OCI-LY7 (cell line): ENCODE data around the gene C1orf167. TPM values are rescaled to one million over a fixed set of nuclear protein-coding genes. Genes with fewer than 3 reads are reported as not detected.

Source experiments
- BruUV-seq: library from RNA; stranded (reverse); fragments of 400-500 nt; replicated peaks from 2 replicates; lab custom pipeline; 2021; lab: Mats Ljungman, UMichigan
- CTCF ChIA-PET: fragments of 300-600 bp; sonication (Branson Sonifier 250); formaldehyde crosslinking; loops from one replicate; lab custom pipeline; 2022; ENCODE audit warnings: antibody characterized with exemption; ENCODE audit not compliant: unreplicated experiment; lab: Charles Lee
- POLR2A ChIA-PET: fragments of 300-600 bp; sonication (Branson Sonifier 250); formaldehyde crosslinking; loops from one replicate; lab custom pipeline; 2022; ENCODE audit warnings: antibody characterized with exemption; lab: Charles Lee
- DNase-seq: peaks from one replicate; pipeline ENCODE4 v3.0.0-alpha.2; 2015; ENCODE audit warnings: low spot score
- H2AFZ ChIP-seq: fragments of 200-600 bp; sonication (generic), shearing (Covaris generic); 2 replicates; pipeline ENCODE4 v1.6.1; 2014; ENCODE audit warnings: mild to moderate bottlenecking, antibody characterized with exemption, low read length, moderate library complexity
- H3K27ac ChIP-seq: fragments of 200-600 bp; sonication (generic); 2 replicates; pipeline ENCODE4 v1.5.1; 2014; ENCODE audit warnings: mixed run types, low read depth, mild to moderate bottlenecking, moderate library complexity, low read length, inconsistent platforms; ENCODE audit not compliant: poor library complexity, severe bottlenecking
- H3K36me3 ChIP-seq: fragments of 200-600 bp; sonication (generic); 2 replicates; pipeline ENCODE4 v1.6.1; 2014; ENCODE audit warnings: mild to moderate bottlenecking, antibody characterized with exemption, low read length, moderate library complexity, mixed read lengths; ENCODE audit not compliant: insufficient read depth
- H3K4me1 ChIP-seq: fragments of 200-600 bp; sonication (generic); 2 replicates; pipeline ENCODE4 v1.5.1; 2014; ENCODE audit warnings: mild to moderate bottlenecking, low read length; ENCODE audit not compliant: insufficient read depth, poor library complexity, severe bottlenecking
- H3K4me2 ChIP-seq: fragments of 200-600 bp; sonication (generic); 2 replicates; pipeline ENCODE4 v1.6.1; 2014; ENCODE audit warnings: mild to moderate bottlenecking, low read length
- H3K4me3 ChIP-seq: fragments of 200-600 bp; sonication (generic); 2 replicates; pipeline ENCODE4 v1.5.1; 2014; ENCODE audit warnings: mild to moderate bottlenecking, low read depth, low read length; ENCODE audit not compliant: poor library complexity, severe bottlenecking
- H3K79me2 ChIP-seq: fragments of 200-600 bp; sonication (generic); 2 replicates; pipeline ENCODE4 v1.6.1; 2016; ENCODE audit warnings: low read depth, mild to moderate bottlenecking, low read length, moderate library complexity, mixed read lengths; ENCODE audit not compliant: insufficient read depth
- H3K9me2 ChIP-seq: fragments of 200-600 bp; sonication (generic); 2 replicates; pipeline ENCODE4 v1.6.1; 2016; ENCODE audit warnings: mild to moderate bottlenecking, low read length, mixed read lengths; ENCODE audit not compliant: insufficient read depth
- H3K9me3 ChIP-seq: fragments of 200-600 bp; sonication (generic); 2 replicates; pipeline ENCODE4 v1.6.1; 2014; ENCODE audit warnings: mild to moderate bottlenecking, mixed run types, low read length, mixed read lengths
- H4K20me1 ChIP-seq: fragments of 200-600 bp; sonication (generic); 2 replicates; pipeline ENCODE4 v1.6.1; 2014; ENCODE audit warnings: mild to moderate bottlenecking, antibody characterized with exemption, low read length, moderate library complexity, mixed read lengths; ENCODE audit not compliant: insufficient read depth
- CTCF ChIP-seq: fragments of 200-600 bp; sonication (generic); conservative IDR thresholded peaks from 2 replicates; pipeline ENCODE4 v1.5.1; 2014; ENCODE audit warnings: mild to moderate bottlenecking, antibody characterized with exemption, low read length, moderate library complexity, mixed read lengths
- EZH2phosphoT487 ChIP-seq: fragments of 200-600 bp; sonication (generic); IDR thresholded peaks from 2 replicates; pipeline ENCODE4 v1.6.1; 2018; ENCODE audit warnings: low read depth, borderline replicate concordance, mild to moderate bottlenecking, mixed run types, antibody characterized with exemption, low read length, moderate library complexity, mixed read lengths
- intact Hi-C: fragments of 100-400 bp; cut with micrococcal nuclease; formaldehyde crosslinking; loops from one replicate; pipeline ENCODE4 v1.10.0; 2022; ENCODE audit not compliant: unreplicated experiment
- total RNA-seq, 2 experiments: library from RNA; depleted of rRNA in 1 of 2; stranded (reverse); fragments of >200 nt in 1 of 2; shearing (Covaris generic) in 1 of 2; gene quantifications; 2 replicates each; pipeline ENCODE4 v1.2.3, GENCODE V29; 2014 to 2022

C1orf167 gene
- total RNA-seq, 2 experiments from 2014 or later, result 1.7 to 4.2 TPM

GRCh38 chr1:11736746-11737639, 25.0 kb upstream of the C1orf167 start:
- H4K20me1 ChIP-seq, result no peaks in the 10 kb centered on the region
- intact Hi-C loops, result loop anchor here (2.0 to 10.0 kb wide), 2 partner anchors 66 to 248 kb away; partner anchors contain the start of gene MFN2
- H3K79me2 ChIP-seq, result no peaks in the 10 kb centered on the region; the same call in 1 of the 2 replicates
- no peaks in the 10 kb centered on the region for H3K9me3 ChIP-seq
- peak overlapping the region; percentile 53 for H2AFZ ChIP-seq
- H3K4me1 ChIP-seq, result peaks cover 17% of the 10 kb centered on the region
- ChIA-PET POLR2A (interaction anchor here (0.9 to 1.1 kb wide), 5 partner anchors 16 to 173 kb away, joined by 3 to 6 read pairs (median 3); no protein-coding TSS in a partner anchor), CTCF (interaction anchor here (0.5 to 0.9 kb wide), 3 partner anchors 17 to 73 kb away, joined by 3 to 5 read pairs (median 4); partner anchors contain the start of gene FBXO6)
- no TSS peak for BruUV-seq
- H3K9me2 ChIP-seq, result no peaks in the 10 kb centered on the region
- peak overlapping the region; percentile 89 for H3K4me2 ChIP-seq
- no peak for TF ChIP-seq CTCF
- no peak for TF ChIP-seq EZH2phosphoT487
- H3K27ac ChIP-seq, result peak overlapping the region; percentile 48
- H3K36me3 ChIP-seq, result no peaks in the 10 kb centered on the region
- peak; percentile 64 for DNase-seq
- H3K4me3 ChIP-seq, result peak overlapping the region; percentile 81

- no peaks in the 10 kb centered on the region for H3K9me2 ChIP-seq
- no peaks in the 10 kb centered on the region for H3K9me3 ChIP-seq
- POLR2A ChIA-PET, result interaction anchor here (0.5 to 1.1 kb wide), 4 partner anchors 15 to 1296 kb away, joined by 3 to 4 read pairs (median 3); no protein-coding TSS in a partner anchor
These were observed 23.9 kb upstream of the C1orf167 start for GRCh38 chr1:11738096-11738495.

More at GRCh38 chr1:11738096-11738495, 23.9 kb upstream of the C1orf167 start:
- no peak overlapping the region for H2AFZ ChIP-seq
- H3K79me2 ChIP-seq, result no peaks in the 10 kb centered on the region; the same call in 1 of the 2 replicates
- intact Hi-C loops, result loop anchor here (10.0 kb wide), 1 partner anchor 247 kb away; the partner anchor contains the start of gene MFN2
- H3K36me3 ChIP-seq, result no peaks in the 10 kb centered on the region
- H4K20me1 ChIP-seq, result no peaks in the 10 kb centered on the region
- no TSS peak for BruUV-seq
- no peak for DNase-seq
- CTCF ChIA-PET, result no interaction called here
- TF ChIP-seq EZH2phosphoT487, result no peak
- TF ChIP-seq CTCF, result no peak
- peak overlapping the region; percentile 8; the same call in 1 of the 2 replicates for H3K4me2 ChIP-seq
- H3K27ac ChIP-seq, result no peak overlapping the region
- H3K4me3 ChIP-seq, result no peak overlapping the region
- peaks cover 17% of the 10 kb centered on the region for H3K4me1 ChIP-seq
